Ishikawa (cell line): ENCODE measurements around the gene DTNBP1.

Experiments
- CEBPB ChIP-seq: IDR thresholded peaks from 2 replicates; pipeline ENCODE4 v1.6.1; 2012
- CREB1 ChIP-seq: IDR thresholded peaks from 2 replicates; pipeline ENCODE4 v1.6.1; 2012; ENCODE audit warnings: low read depth
- EGR1 ChIP-seq: IDR thresholded peaks from 2 replicates; pipeline ENCODE4 v1.6.1; 2012
- EP300 ChIP-seq: IDR thresholded peaks from 2 replicates; pipeline ENCODE4 v1.6.1; 2012; ENCODE audit warnings: borderline replicate concordance
- FOXM1 ChIP-seq: IDR thresholded peaks from 2 replicates; pipeline ENCODE4 v1.6.1; 2012; ENCODE audit warnings: low read depth, borderline replicate concordance
- MAX ChIP-seq: IDR thresholded peaks from 2 replicates; pipeline ENCODE4 v1.6.1; 2012
- NFIC ChIP-seq: IDR thresholded peaks from 2 replicates; pipeline ENCODE4 v1.6.1; 2012
- RAD21 ChIP-seq: IDR thresholded peaks from 2 replicates; pipeline ENCODE4 v1.6.1; 2012; ENCODE audit warnings: low read depth
- REST ChIP-seq: IDR thresholded peaks from 2 replicates; pipeline ENCODE4 v1.6.1; 2012; ENCODE audit warnings: low read depth, mild to moderate bottlenecking
- TAF1 ChIP-seq: IDR thresholded peaks from 2 replicates; pipeline ENCODE4 v1.6.1; 2012; ENCODE audit warnings: low read depth, mild to moderate bottlenecking
- TCF12 ChIP-seq: IDR thresholded peaks from 2 replicates; pipeline ENCODE4 v1.6.1; 2012; ENCODE audit warnings: low read depth
- TEAD4 ChIP-seq: IDR thresholded peaks from 2 replicates; pipeline ENCODE4 v1.6.1; 2012
- USF1 ChIP-seq: IDR thresholded peaks from 2 replicates; pipeline ENCODE4 v1.6.1; 2012
- YY1 ChIP-seq: IDR thresholded peaks from 2 replicates; pipeline ENCODE4 v1.6.1; 2012; ENCODE audit warnings: low read depth
- ZBTB7A ChIP-seq: IDR thresholded peaks from 2 replicates; pipeline ENCODE4 v1.6.1; 2012; ENCODE audit warnings: low read depth

The DTNBP1 gene

GRCh38 chr6:15507746-15508145 lies 155.1 kb downstream of the DTNBP1 start:
- no peak for TF ChIP-seq YY1
- no peak for TF ChIP-seq NFIC
- TF ChIP-seq TEAD4 = no peak
- no peak for TF ChIP-seq ZBTB7A
- no peak for TF ChIP-seq EP300
- no peak for TF ChIP-seq CEBPB
- no peak for TF ChIP-seq REST
- no peak for TF ChIP-seq CREB1
- TF ChIP-seq TCF12 = no peak
- TF ChIP-seq MAX = no peak
- TF ChIP-seq EGR1 = no peak
- TF ChIP-seq FOXM1 = no peak
- TF ChIP-seq RAD21 = no peak

GRCh38 chr6:15507221-15507620 lies 155.6 kb downstream of the DTNBP1 start:
- TF ChIP-seq TCF12 (no peak), NFIC (no peak), EP300 (no peak), FOXM1 (no peak), CEBPB (no peak), TEAD4 (no peak), YY1 (no peak), RAD21 (no peak), EGR1 (no peak), MAX (no peak), CREB1 (no peak)

- no peak for TF ChIP-seq CEBPB
- TF ChIP-seq TAF1 = no peak
- no peak for TF ChIP-seq MAX
- no peak for TF ChIP-seq NFIC
- no peak for TF ChIP-seq ZBTB7A
- no peak for TF ChIP-seq EGR1
- no peak for TF ChIP-seq USF1
- no peak for TF ChIP-seq TEAD4
- TF ChIP-seq EP300 = no peak
- TF ChIP-seq YY1 = no peak
- no peak for TF ChIP-seq REST
- no peak for TF ChIP-seq TCF12
- TF ChIP-seq FOXM1 = no peak
- no peak for TF ChIP-seq RAD21
- no peak for TF ChIP-seq CREB1
Observed at GRCh38 chr6:15506066-15506465, 156.8 kb downstream of the DTNBP1 start.

- no peak for TF ChIP-seq NFIC
- TF ChIP-seq ZBTB7A = no peak
- no peak for TF ChIP-seq EP300
- TF ChIP-seq RAD21 = no peak
- no peak for TF ChIP-seq REST
- no peak for TF ChIP-seq TCF12
- no peak for TF ChIP-seq YY1
- TF ChIP-seq CEBPB = no peak
- no peak for TF ChIP-seq USF1
- no peak for TF ChIP-seq FOXM1
- TF ChIP-seq MAX = no peak
- TF ChIP-seq EGR1 = no peak
- no peak for TF ChIP-seq CREB1
- no peak for TF ChIP-seq TAF1
- TF ChIP-seq TEAD4 = no peak
Observed at GRCh38 chr6:15505463-15505918, 157.3 kb downstream of the DTNBP1 start.
